HL-60 (cell line): ENCODE results near the gene CDC42BPA.

Experiments used
- DNase-seq, 2 experiments: peaks; one replicate each; pipeline ENCODE4 v3.0.0-alpha.2; 2010 to 2020; ENCODE audit warnings: low read depth in 1 of 2, low spot score in 1 of 2
- H3K27ac ChIP-seq: fragments of 250-450 bp; sonication (Bioruptor Pico); replicated peaks from 2 replicates; pipeline ENCODE4 v1.5.1; 2020; ENCODE audit warnings: mild to moderate bottlenecking, moderate library complexity
- H3K27me3 ChIP-seq: fragments of 250-450 bp; sonication (Bioruptor Pico); 2 replicates; pipeline ENCODE4 v1.5.1; 2021; ENCODE audit warnings: mild to moderate bottlenecking, moderate library complexity; ENCODE audit not compliant: insufficient read depth, poor library complexity, severe bottlenecking
- H3K4me3 ChIP-seq: replicated peaks from 2 replicates; pipeline ENCODE4 v1.5.1; 2011; ENCODE audit warnings: mild to moderate bottlenecking, control low read depth, low read length; ENCODE audit not compliant: insufficient read depth
- GABPA ChIP-seq: IDR thresholded peaks from 2 replicates; pipeline ENCODE4 v1.6.1; 2012; ENCODE audit warnings: low read depth
- POLR2AphosphoS5 ChIP-seq: IDR thresholded peaks from 2 replicates; pipeline ENCODE4 v1.6.1; 2012; ENCODE audit warnings: low read depth
- SPI1 ChIP-seq: IDR thresholded peaks from 2 replicates; pipeline ENCODE4 v1.6.1; 2012; ENCODE audit warnings: low read depth, mild to moderate bottlenecking, borderline replicate concordance
- TF ChIP-seq, protein P1 (sequence below): IDR thresholded peaks from one replicate; pipeline ENCODE4 v1.5.1; 2011; ENCODE audit warnings: low read length, control low read depth, inconsistent platforms; ENCODE audit not compliant: insufficient read depth
- TF ChIP-seq, protein P2 (sequence below): IDR thresholded peaks from 2 replicates; pipeline ENCODE4 v1.6.1; 2012; ENCODE audit warnings: low read depth; ENCODE audit not compliant: insufficient replicate concordance

The CDC42BPA gene

DNA sequence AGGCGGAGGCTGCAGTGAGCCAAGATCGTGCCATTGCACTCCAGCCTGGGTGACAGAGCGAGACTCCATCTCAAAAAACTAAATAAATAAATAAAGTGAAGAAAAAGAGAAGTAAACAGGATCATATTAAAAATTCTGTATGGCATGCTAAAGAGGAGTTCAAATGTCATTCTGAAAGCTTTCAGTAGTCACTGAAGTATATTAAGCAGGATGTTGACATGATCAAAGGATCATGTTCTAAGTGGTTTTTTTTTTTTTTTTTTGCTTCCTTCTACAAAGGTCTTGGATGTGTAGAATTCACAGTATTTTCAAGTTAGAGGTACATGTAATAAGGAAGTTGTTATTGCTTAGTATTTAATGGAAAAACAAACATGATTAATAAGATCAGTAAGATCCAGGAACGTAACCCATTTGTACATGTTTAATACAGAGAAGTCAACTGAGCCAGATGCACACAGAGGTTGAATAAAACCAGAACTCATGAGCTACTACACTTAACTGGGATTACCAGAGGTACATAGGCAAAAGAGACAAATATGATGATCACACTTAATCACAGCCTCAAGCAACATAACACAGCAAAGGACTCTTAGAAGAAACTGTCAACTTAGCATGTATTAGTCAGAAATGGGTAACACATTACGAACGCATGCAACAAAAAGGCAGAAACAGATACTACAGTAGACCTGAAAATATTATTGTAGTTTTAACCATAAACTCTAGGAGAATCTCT is 12.2 kb downstream of the CDC42BPA start:
- no peak for DNase-seq
- TF ChIP-seq POLR2AphosphoS5: no peak
- TF ChIP-seq, protein P1, sequence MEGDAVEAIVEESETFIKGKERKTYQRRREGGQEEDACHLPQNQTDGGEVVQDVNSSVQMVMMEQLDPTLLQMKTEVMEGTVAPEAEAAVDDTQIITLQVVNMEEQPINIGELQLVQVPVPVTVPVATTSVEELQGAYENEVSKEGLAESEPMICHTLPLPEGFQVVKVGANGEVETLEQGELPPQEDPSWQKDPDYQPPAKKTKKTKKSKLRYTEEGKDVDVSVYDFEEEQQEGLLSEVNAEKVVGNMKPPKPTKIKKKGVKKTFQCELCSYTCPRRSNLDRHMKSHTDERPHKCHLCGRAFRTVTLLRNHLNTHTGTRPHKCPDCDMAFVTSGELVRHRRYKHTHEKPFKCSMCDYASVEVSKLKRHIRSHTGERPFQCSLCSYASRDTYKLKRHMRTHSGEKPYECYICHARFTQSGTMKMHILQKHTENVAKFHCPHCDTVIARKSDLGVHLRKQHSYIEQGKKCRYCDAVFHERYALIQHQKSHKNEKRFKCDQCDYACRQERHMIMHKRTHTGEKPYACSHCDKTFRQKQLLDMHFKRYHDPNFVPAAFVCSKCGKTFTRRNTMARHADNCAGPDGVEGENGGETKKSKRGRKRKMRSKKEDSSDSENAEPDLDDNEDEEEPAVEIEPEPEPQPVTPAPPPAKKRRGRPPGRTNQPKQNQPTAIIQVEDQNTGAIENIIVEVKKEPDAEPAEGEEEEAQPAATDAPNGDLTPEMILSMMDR: no peak
- TF ChIP-seq GABPA: no peak
- no peak for TF ChIP-seq SPI1
- TF ChIP-seq, protein P2, sequence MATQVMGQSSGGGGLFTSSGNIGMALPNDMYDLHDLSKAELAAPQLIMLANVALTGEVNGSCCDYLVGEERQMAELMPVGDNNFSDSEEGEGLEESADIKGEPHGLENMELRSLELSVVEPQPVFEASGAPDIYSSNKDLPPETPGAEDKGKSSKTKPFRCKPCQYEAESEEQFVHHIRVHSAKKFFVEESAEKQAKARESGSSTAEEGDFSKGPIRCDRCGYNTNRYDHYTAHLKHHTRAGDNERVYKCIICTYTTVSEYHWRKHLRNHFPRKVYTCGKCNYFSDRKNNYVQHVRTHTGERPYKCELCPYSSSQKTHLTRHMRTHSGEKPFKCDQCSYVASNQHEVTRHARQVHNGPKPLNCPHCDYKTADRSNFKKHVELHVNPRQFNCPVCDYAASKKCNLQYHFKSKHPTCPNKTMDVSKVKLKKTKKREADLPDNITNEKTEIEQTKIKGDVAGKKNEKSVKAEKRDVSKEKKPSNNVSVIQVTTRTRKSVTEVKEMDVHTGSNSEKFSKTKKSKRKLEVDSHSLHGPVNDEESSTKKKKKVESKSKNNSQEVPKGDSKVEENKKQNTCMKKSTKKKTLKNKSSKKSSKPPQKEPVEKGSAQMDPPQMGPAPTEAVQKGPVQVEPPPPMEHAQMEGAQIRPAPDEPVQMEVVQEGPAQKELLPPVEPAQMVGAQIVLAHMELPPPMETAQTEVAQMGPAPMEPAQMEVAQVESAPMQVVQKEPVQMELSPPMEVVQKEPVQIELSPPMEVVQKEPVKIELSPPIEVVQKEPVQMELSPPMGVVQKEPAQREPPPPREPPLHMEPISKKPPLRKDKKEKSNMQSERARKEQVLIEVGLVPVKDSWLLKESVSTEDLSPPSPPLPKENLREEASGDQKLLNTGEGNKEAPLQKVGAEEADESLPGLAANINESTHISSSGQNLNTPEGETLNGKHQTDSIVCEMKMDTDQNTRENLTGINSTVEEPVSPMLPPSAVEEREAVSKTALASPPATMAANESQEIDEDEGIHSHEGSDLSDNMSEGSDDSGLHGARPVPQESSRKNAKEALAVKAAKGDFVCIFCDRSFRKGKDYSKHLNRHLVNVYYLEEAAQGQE: no peak
- Histone ChIP-seq H3K27ac (no peak overlapping the region), H3K4me3 (no peak overlapping the region), H3K27me3 (no peaks in the 10 kb centered on the region)

DNA sequence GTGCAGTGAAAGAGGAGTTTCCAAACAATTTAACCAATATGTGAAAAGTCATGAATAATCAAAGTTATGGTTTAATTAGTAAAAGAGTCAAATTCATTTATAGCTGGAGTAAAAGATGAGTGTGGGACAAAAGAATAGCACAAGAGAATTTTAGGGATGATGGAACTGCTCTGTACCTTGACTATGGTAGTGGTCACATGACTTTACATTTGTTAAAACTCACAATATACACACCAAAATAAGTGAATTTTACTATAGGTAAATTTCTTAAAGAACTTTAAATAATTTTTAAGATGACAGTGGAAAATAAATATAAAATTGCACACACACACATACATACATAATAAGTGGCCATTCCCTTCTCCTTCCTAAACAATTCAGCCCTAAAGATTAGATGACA is 13.6 kb downstream of the CDC42BPA start:
- no peak overlapping the region for H3K4me3 ChIP-seq
- TF ChIP-seq POLR2AphosphoS5 (no peak), GABPA (no peak), SPI1 (no peak)
- TF ChIP-seq, protein P2: no peak
- TF ChIP-seq, protein P1: no peak

DNA sequence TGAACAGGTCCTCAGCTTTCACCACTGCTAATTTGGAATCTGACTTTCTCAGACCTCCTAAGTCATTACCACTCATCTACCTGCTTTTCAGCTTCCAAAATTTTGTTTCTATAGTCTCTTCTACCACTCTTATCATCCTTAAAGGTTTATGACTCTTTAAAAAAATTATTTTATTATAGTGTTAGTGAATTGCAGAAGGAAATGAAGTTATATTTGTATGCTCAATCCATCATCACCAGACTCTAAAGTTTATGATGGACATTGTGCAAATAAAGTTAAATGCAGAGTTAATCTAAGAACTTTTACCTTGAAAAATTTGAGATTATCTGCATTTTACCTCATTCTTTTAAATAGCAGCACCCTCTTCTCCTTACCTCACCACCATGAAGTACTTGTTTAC is 14.6 kb downstream of the CDC42BPA start:
- no peak for DNase-seq
- no peak for TF ChIP-seq POLR2AphosphoS5
- TF ChIP-seq, protein P1: no peak
- Histone ChIP-seq H3K4me3 (no peak overlapping the region), H3K27ac (no peak overlapping the region), H3K27me3 (no peaks in the 10 kb centered on the region)

More for the DNA sequence above, 13.6 kb downstream of the CDC42BPA start:
- Histone ChIP-seq H3K27ac (no peak overlapping the region), H3K27me3 (no peaks in the 10 kb centered on the region)
- no peak for DNase-seq

DNA sequence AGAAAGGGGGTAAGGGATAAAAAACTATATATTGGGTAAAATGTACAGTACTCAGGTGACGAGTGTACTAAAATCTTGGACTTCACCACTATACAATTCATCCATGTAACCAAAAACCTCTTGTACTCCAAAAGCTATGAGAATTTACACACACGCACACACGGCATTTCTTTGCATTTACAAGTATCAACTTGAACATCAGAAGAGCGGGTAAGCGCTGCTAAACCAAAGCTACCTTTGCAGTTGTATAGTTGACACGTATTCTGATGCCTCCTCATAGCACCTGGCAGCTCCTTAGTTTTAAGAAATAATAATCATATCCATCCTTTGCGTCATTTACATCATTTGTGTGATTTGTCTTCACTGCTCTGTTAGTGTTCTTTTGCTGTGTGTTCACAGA is 17.6 kb downstream of the CDC42BPA start:
- Histone ChIP-seq H3K4me3 (no peak overlapping the region), H3K27me3 (no peaks in the 10 kb centered on the region), H3K27ac (no peak overlapping the region)
- TF ChIP-seq, protein P1: no peak
- TF ChIP-seq, protein P2: no peak
- TF ChIP-seq POLR2AphosphoS5: no peak
- TF ChIP-seq GABPA: no peak
- TF ChIP-seq SPI1: no peak
- no peak for DNase-seq
